Muscle layer of colon (tissue), 2 donors: ENCODE results near the gene CD82.

Experiments
- H3K27ac ChIP-seq: one replicate; pipeline ENCODE4 v1.7.0; 2013; ENCODE audit warnings: low read depth, mild to moderate bottlenecking, low read length, moderate library complexity
- H3K27me3 ChIP-seq, 2 donors: one replicate each; pipeline ENCODE4 v1.7.0; 2013; ENCODE audit warnings: low read length in 2 of 2, mild to moderate bottlenecking in 2 of 2; ENCODE audit not compliant: insufficient read depth in 2 of 2, control insufficient read depth in 1 of 2
- H3K36me3 ChIP-seq: one replicate; pipeline ENCODE4 v1.7.0; 2013; ENCODE audit warnings: mild to moderate bottlenecking, low read length; ENCODE audit not compliant: insufficient read depth
- H3K4me1 ChIP-seq: one replicate; pipeline ENCODE4 v1.7.0; 2013; ENCODE audit warnings: mild to moderate bottlenecking, low read length; ENCODE audit not compliant: insufficient read depth
- H3K4me3 ChIP-seq, 2 donors: one replicate each; pipeline ENCODE4 v1.7.0; 2013; ENCODE audit warnings: low read length in 2 of 2, low read depth in 1 of 2, mild to moderate bottlenecking in 1 of 2, moderate library complexity in 1 of 2
- H3K9ac ChIP-seq: one replicate; pipeline ENCODE4 v1.7.0; 2013; ENCODE audit warnings: low read length
- H3K9me3 ChIP-seq: one replicate; pipeline ENCODE4 v1.7.0; 2013; ENCODE audit warnings: mild to moderate bottlenecking, low read length
- donor health status: abdominal sarcoma.
- donor health status: Adenocarcinoma of cecum.

CD82 gene

GRCh38 chr11:44526438-44526837 lies 39.0 kb upstream of the CD82 start:
- Histone ChIP-seq H3K4me1 (peaks cover under 1% of the 10 kb centered on the region), H3K4me3 (no peak overlapping the region), H3K9ac (no peak overlapping the region), H3K9me3 (no peaks in the 10 kb centered on the region), H3K36me3 (no peaks in the 10 kb centered on the region), H3K27me3 (peaks cover 0 to 2% of the 10 kb centered on the region in 2 donors), H3K27ac (no peak overlapping the region)

- Histone ChIP-seq H3K9me3 (no peaks in the 10 kb centered on the region), H3K4me3 (no peak overlapping the region), H3K36me3 (no peaks in the 10 kb centered on the region), H3K27me3 (no peaks in the 10 kb centered on the region), H3K27ac (no peak overlapping the region), H3K4me1 (no peaks in the 10 kb centered on the region), H3K9ac (no peak overlapping the region)
Observed at GRCh38 chr11:44527476-44527875, 38.0 kb upstream of the CD82 start.

GRCh38 chr11:44528103-44528502 lies 37.4 kb upstream of the CD82 start:
- no peaks in the 10 kb centered on the region for H3K4me1 ChIP-seq
- H3K27me3 ChIP-seq, result no peaks in the 10 kb centered on the region
- no peak overlapping the region for H3K9ac ChIP-seq
- no peaks in the 10 kb centered on the region for H3K36me3 ChIP-seq
- no peak overlapping the region for H3K27ac ChIP-seq
- no peaks in the 10 kb centered on the region for H3K9me3 ChIP-seq
- no peak overlapping the region for H3K4me3 ChIP-seq

GRCh38 chr11:44528581-44528980 lies 36.9 kb upstream of the CD82 start:
- Histone ChIP-seq H3K27ac (no peak overlapping the region), H3K4me1 (no peaks in the 10 kb centered on the region), H3K9ac (no peak overlapping the region), H3K4me3 (no peak overlapping the region), H3K9me3 (no peaks in the 10 kb centered on the region), H3K27me3 (no peaks in the 10 kb centered on the region), H3K36me3 (no peaks in the 10 kb centered on the region)

GRCh38 chr11:44529895-44530412 lies 35.5 kb upstream of the CD82 start:
- no peaks in the 10 kb centered on the region for H3K9me3 ChIP-seq
- H3K4me1 ChIP-seq, result no peaks in the 10 kb centered on the region
- no peak overlapping the region for H3K9ac ChIP-seq
- no peak overlapping the region for H3K27ac ChIP-seq
- no peak overlapping the region for H3K4me3 ChIP-seq
- H3K27me3 ChIP-seq, result no peaks in the 10 kb centered on the region
- H3K36me3 ChIP-seq, result no peaks in the 10 kb centered on the region

- no peaks in the 10 kb centered on the region for H3K4me1 ChIP-seq
- no peaks in the 10 kb centered on the region for H3K9me3 ChIP-seq
- no peaks in the 10 kb centered on the region for H3K36me3 ChIP-seq
- H3K9ac ChIP-seq, result no peak overlapping the region
- H3K4me3 ChIP-seq, result no peak overlapping the region
- peaks cover 0 to 5% of the 10 kb centered on the region in 2 donors for H3K27me3 ChIP-seq
- H3K27ac ChIP-seq, result no peak overlapping the region
Observed at GRCh38 chr11:44530413-44531115, 34.9 kb upstream of the CD82 start.

GRCh38 chr11:44531116-44531504 lies 34.4 kb upstream of the CD82 start:
- no peaks in the 10 kb centered on the region for H3K4me1 ChIP-seq
- no peaks in the 10 kb centered on the region for H3K36me3 ChIP-seq
- H3K9ac ChIP-seq, result no peak overlapping the region
- H3K9me3 ChIP-seq, result no peaks in the 10 kb centered on the region
- H3K4me3 ChIP-seq, result no peak overlapping the region
- peaks cover 0 to 5% of the 10 kb centered on the region in 2 donors for H3K27me3 ChIP-seq
- H3K27ac ChIP-seq, result no peak overlapping the region

GRCh38 chr11:44531636-44532035 lies 33.8 kb upstream of the CD82 start:
- Histone ChIP-seq H3K27me3 (peaks cover 0 to 5% of the 10 kb centered on the region in 2 donors), H3K9me3 (no peaks in the 10 kb centered on the region), H3K36me3 (no peaks in the 10 kb centered on the region), H3K4me1 (no peaks in the 10 kb centered on the region), H3K4me3 (no peak overlapping the region), H3K9ac (no peak overlapping the region), H3K27ac (no peak overlapping the region)

GRCh38 chr11:44532809-44533208 lies 32.7 kb upstream of the CD82 start:
- Histone ChIP-seq H3K9ac (no peak overlapping the region), H3K4me3 (no peak overlapping the region), H3K36me3 (no peaks in the 10 kb centered on the region), H3K27me3 (peaks cover 0 to 5% of the 10 kb centered on the region in 2 donors), H3K4me1 (no peaks in the 10 kb centered on the region), H3K27ac (no peak overlapping the region), H3K9me3 (no peaks in the 10 kb centered on the region)

- H3K4me3 ChIP-seq, result no peak overlapping the region
- no peak overlapping the region for H3K9ac ChIP-seq
- H3K36me3 ChIP-seq, result no peaks in the 10 kb centered on the region
- H3K9me3 ChIP-seq, result no peaks in the 10 kb centered on the region
- no peaks in the 10 kb centered on the region for H3K4me1 ChIP-seq
- no peak overlapping the region for H3K27ac ChIP-seq
- H3K27me3 ChIP-seq, result peaks cover 0 to 5% of the 10 kb centered on the region in 2 donors
Observed at GRCh38 chr11:44533921-44534711, 31.3 kb upstream of the CD82 start.

GRCh38 chr11:44535191-44535980 lies 30.1 kb upstream of the CD82 start:
- Histone ChIP-seq H3K4me3 (no peak overlapping the region), H3K27me3 (peaks cover 0 to 5% of the 10 kb centered on the region in 2 donors), H3K9me3 (no peaks in the 10 kb centered on the region), H3K27ac (no peak overlapping the region), H3K4me1 (no peaks in the 10 kb centered on the region), H3K9ac (no peak overlapping the region), H3K36me3 (no peaks in the 10 kb centered on the region)
